ENCODE results near the gene ZDHHC11. TPM values are rescaled to one million over a fixed set of nuclear protein-coding genes. Genes with fewer than 3 reads are reported as not detected.
"Not testable (repeated sequence)": the region's sequence is repeated elsewhere in the genome, so short reads cannot be mapped to it uniquely, and the experiment has no call there.

Gene ZDHHC11
- total RNA-seq, 1 donor from 2014 or later: 5.7 TPM

DNA sequence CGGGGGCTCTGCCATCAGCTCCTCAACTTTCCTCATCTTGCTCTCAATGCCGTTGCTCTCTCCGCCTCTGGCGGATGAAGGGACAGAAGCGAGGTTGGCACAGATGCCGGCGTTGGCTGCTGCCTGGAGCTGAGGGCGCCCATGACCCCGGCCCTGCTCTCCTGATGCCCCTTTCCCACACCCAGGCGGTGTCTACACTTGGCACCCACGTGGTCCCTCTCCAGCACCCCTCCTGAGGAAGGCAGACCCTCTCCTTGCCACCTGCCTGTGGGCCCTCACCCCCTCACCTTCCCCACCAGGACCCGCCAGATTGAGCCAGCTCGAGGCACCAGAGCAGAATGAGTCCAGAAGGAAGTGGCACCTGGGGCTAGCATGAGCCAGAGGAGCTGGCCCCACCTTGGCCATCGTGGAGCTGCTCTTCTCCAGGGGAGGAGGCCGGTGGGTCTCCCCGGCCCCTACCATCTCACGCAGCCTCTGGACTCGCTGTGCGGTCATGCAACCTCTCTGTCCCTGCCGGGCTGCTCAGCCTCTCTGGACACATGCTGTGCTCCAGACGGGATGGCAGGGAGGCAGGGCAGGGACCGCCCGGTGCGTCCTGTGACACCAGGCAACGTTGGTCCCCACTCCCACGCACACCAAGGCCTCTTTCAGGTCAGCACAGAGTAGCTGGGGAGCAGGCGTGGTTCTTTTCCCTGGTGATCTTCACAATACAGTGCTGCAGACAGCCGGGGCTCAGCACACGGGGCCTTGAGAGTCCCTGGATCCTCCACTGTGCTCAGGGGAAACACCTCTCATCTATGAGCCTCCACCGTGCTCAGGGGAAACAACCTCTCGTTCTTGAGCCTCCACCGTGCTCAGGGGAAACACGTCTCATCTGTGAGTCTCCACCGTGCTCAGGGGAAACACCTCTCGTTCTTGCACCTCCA is 4.8 kb downstream of the ZDHHC11 start:
- not testable (repeated sequence) for FAIRE-seq; DNase-seq (ENCODE audit: low spot score in 2 of 2)

DNA sequence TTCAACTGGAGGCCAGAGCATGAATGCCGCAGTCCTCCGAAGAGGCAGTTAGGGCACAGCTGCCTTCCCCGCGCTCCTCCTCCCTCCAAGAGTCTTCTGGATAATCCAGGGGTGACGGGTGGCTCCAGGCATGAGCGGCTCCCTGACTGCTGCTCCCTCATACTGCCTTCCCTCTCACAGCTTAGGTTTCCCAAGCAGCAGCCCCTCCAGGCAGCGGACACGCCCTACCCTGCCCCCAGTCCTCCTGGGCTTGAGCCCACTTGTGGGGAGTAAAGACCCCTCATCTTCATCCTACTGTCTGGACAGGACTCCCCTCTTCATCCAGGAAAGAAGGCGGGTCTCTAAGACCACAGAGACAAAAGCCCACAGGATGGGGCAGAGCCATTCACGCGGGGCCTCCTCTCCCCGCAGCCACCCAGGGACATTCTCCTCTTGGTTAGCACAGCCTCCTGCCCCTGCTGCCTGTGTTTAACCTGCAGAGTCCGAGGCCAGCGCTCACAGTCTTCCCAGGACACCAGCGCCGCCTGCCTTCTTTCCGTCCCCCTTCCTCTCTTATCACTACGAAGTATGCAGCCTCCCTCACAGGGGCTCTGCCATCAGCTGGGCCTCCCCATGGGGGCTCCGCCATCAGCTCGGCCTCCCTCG is 5.6 kb downstream of the ZDHHC11 start:
- FAIRE-seq; DNase-seq (ENCODE audit: low spot score in 2 of 2): not testable (repeated sequence)

DNA sequence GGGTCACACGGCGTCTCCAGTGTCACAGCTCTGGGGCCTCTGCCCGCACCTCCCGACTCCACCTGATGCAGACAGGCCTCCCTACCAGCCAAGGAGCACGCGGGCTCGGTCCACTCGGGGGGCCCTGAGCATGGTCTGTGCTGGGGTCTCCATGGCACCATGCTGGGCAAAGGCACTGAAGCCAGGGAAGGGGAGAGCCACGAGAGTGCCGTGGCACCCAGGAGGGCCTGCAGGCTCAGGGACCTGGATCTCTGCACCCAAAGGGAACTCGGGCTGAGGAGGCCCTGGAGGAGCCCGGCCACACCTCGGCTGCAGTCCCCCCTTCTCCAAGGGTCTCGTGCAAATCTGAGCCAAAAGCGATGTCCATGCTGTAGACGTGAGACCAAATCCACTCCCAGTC is 6.4 kb downstream of the ZDHHC11 start:
- FAIRE-seq; DNase-seq (ENCODE audit: low spot score in 2 of 2): not testable (repeated sequence)

DNA sequence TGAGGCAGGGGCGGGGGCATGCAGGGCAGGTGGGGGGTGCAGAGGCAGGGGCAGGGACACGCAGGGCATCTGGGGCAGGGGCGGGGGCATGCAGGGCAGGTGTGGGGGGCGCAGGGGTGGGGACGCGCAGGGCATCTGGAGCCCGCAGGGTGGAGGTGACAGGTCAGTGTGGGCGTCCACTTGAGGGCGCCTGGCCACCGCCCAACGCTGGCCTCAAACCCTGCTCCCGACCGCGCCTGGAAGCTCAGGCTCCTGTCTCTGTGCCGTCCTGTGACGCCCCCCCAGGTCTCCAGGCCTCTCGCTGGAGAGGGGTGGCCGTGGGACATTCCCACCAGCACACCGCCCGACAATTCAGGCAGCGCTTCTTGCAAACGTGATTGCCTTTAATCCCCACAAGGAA is 6.9 kb downstream of the ZDHHC11 start:
- DNase-seq (ENCODE audit: low spot score in 2 of 2); FAIRE-seq: not testable (repeated sequence)

DNA sequence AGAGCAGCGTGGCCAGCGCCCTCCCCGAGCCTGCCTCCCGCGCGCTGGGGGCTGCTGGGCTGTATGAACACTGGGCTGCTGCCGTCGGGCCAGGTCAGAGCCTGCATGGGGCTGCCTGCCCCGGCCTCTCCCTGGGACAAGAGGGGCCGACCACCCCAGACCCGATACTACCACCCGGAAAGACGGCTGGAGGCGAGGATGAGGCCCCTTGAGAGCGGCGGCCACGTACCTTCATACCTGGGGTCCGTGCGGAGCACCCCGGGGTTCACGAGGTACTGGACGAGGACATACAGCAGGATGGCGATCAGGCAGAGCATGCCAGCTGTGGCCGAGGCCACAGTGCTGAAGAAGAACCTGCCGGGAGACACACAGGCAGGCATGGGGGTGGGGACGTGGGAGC is 7.4 kb downstream of the ZDHHC11 start:
- FAIRE-seq; DNase-seq (ENCODE audit: low spot score in 2 of 2): not testable (repeated sequence)

DNA sequence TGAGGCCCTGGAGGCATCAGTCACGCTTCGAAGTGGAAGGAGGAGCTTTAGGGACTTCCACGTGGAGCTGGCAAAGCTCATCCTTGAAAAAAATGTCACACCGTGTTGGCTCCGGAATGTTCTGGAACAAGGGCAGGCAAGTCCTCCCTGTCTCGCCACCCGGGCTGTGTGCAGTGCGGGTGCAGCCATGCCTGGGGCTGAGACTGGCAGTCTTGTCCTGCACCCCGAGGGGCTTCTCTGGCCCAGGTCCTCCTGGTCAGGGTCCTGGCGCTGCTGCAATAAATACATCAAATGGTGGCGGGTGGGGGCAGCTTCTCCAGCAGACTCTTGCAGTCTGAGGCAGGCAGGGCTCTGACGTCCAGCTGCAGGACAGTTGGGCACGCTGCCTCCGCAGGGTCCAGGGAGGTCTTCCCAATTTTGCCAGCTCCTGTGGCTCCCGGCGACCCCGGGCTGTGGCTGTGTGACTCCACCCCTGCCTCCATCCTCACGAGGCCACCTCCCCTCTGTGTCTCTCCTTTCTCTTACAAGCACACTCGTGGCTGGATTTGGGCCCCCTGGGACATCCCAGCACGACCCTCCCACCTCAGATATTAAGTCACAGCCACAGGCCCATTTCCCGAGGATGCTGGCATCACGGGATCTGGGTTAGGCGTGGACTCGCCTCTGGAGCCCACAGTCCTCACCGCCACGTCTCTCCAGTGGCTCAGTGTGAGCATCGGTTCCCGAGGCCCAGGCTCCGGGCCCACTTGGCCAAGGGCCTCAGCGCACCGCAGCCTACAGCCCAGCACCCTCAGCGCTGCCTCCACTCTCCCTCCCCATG is 8.2 kb downstream of the ZDHHC11 start:
- not testable (repeated sequence) for DNase-seq (ENCODE audit: low spot score in 2 of 2); FAIRE-seq

DNA sequence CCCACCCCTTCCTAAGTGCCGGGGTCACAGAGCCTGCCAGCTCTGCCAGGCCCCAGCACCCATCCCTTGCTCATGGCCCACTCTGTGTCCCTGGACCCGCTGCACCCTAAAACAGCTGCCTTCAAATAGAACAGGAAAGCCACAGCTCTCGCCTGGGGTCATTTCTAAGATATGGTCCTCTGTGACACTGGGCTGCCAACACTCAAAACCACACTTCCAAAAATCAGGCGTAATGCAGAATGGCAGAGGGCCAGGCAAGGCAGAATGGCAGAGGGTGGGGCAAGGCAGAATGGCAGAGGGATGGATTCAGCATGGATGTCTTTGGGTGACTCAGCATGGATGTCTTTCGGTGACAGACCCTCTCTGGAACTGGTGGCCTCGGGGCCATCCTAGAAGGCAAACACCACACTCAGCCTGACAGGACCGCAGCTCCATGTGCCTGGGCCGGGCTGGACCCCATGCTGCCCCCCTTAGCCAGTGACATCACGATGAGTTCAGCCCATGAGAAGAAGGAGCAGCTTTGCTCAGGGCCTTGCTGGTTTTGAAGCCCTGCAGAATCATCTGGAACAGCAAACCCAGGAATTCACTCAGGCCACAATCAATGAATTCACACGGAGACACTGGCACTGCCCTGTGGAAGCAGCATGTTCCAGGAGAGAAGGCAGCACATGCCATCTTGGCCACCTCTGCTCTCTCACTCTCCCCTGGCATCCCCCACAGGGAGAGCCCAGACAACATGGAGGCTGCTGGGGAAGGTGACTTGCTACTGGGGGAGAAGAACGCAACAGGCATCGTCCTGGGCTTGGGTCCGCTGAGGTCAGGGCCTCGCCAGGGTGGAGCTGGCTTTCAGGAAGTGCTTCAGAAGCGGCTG is 9.0 kb downstream of the ZDHHC11 start:
- not testable (repeated sequence) for FAIRE-seq

DNA sequence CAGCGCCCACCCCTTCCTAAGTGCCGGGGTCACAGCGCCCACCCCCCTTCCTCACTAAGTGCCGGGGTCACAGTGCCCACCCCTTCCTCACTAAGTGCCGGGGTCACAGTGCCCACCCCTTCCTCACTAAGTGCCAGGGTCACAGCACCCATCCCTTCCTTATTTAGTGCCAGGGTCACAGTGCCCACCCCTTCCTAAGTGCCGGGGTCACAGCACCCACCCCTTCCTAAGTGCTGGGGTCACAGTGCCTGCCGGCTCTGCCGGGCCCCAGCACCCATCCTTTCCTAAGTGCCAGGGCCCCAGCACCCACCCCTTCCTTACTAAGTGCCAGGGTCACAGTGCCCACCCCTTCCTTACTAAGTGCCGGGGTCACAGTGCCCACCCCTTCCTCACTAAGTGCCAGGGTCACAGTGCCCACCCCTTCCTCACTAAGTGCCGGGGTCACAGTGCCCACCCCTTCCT is 9.8 kb downstream of the ZDHHC11 start:
- FAIRE-seq; DNase-seq (ENCODE audit: low spot score in 2 of 2): not testable (repeated sequence)

More for the DNA sequence above, 9.0 kb downstream of the ZDHHC11 start:
- DNase-seq (ENCODE audit: low spot score in 2 of 2): not testable (repeated sequence)

DNA sequence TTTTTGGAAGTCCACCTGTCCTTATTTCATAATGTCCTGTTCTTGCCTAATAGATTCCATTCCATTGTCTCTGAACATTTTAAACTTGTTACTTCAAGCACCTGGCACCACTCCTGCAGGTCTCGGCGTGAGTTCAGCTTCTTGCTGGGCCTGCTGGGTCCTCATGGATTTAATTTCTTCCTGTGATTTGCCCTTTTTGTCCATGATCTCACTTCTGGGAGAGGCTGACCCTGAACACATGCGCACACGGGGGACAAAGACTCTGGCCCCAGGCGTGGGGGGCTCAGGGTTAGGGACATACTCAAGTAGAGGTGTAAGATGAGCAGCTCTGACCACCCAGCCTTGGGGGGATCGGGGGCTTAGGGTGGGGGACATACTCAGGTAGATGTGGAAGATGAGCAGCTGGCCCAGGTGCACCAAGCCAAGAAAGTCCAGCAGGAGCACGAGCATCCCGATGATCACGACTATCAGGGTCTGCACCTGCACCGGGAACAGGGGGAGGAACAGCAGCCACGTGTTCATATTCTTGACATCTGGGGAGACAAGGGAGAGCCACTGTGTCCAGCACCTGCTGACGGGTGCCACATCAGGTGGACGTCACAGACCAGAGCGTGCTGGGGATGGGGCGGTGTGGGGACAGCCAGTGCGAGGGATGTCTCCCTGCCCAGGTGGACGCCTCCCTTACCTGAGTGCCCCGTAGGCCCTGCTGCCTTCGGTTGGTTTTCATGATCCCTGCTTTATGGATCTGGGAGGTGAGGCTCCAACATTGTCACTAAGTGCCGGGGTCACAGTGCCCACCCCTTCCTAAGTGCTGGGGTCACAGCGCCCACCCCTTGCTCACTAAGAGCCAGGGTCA is 10.4 kb downstream of the ZDHHC11 start:
- not testable (repeated sequence) for DNase-seq (ENCODE audit: low spot score in 2 of 2); FAIRE-seq

DNA sequence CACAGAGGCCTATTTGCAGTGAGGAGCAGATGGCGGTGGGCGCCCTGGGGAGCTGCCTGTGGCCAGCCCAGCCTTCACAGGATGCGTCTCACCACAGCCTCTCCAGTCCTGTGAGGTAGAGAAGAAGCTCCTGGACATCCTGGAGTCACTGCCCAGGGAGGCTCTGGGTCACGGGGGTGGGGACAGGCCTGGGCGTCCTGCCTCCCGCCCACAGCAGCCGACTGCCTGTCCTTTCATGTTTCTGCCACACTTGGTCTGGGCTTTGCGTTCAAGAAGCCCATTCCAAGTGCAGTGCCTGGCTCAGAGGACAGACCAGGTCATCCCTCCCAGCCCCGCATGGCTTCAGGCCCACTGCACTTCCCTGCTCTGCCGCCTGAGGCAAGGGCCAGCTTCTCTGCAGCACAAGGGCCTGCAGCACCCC is 12.3 kb downstream of the ZDHHC11 start:
- DNase-seq (ENCODE audit: low spot score in 2 of 2); FAIRE-seq: not testable (repeated sequence)

DNA sequence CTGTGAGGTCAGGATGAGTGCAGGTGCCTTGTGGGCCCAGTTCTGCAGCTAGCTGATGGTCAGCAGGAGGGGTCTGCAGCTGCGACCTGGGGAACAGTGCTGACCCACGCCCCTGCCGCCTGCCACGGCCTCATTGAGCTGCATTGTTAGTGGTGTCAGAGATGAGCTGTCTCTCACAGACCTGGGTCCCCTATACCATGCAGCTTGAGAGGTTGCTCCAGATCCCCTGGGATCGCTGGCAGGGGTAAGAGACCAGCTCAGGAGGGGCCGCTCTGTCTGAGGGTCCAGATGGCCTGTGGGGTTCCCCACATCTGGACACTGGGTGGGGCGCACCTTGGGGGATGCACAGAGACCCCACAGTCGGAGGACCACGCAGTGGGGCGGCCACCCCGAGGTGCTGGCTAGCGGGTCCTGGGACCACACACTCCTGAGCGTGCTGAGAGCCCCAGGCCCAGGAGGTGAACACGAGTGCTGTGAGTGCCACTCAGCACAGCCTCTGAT is 13.1 kb downstream of the ZDHHC11 start:
- not testable (repeated sequence) for FAIRE-seq; DNase-seq (ENCODE audit: low spot score in 2 of 2)

DNA sequence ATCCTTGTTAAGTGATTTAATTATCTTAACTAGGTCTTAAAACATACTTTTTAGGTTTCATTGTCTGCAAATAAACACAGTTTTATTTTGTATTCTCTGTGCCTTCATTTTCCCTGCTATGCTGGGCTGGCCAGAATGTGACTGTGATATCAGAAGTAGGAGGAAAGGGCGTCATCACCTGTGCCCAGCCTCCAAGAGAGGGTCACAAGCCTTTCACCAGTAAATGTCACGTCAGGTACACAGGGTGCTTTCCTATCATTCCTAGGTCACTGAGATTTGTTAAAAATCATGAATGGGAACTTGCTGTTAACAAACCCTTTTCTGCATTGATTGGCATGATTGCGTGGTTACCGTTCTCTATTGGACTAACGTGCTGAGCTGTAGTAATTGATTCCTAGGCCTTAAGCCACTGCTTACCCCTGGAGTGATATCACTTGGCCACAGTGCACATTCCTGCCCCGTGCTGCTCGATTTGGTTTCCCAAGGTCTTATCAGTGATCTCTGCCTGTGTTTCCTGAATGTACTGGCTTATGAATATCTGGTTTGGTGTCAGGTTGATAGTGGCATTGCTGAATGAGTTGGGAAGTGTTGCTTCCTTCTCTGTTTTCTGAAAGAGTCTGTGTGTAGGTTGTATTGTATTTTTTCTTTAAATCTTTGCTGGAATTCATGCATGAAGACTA is 14.7 kb downstream of the ZDHHC11 start:
- FAIRE-seq; DNase-seq (ENCODE audit: low spot score in 2 of 2): not testable (repeated sequence)

DNA sequence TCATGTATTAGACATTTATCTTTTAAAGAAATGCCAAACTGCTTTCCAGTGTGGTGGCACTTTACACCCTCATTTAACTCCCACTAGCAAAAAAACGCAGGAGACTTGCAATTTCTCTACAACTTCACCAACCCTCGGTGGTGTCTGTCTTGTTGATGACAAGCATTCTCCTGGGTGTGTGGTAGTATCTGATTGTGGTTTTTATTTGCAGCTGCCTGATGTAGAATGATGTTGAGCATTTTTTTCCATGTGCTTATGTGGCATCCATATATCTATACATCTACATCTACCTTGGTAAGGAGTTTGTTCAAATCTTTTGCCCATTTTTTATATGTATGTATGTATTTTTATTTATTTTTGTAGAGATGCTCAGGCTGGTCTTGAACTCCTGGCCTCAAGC is 16.8 kb downstream of the ZDHHC11 start:
- FAIRE-seq: not testable (repeated sequence)

DNA sequence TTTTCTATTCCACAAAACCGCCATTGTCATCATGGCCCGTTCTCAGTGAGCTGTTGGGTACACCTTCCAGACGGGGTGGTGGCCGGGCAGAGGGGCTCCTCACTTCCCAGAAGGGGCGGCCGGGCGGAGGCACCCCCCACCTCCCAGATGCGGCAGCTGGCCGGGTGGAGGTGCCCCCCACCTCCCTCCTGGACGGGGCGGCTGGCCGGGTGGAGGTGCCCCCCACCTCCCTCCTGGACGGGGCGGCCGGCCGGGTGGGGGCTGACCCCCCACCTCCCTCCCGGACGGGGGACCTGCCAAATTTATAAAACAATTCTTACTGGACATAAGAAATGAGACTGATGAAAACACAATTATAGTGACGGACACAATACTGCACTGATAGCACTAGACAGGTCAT is 22.6 kb downstream of the ZDHHC11 start:
- not testable (repeated sequence) for FAIRE-seq; DNase-seq (ENCODE audit: low spot score in 2 of 2)

More for the DNA sequence above, 16.8 kb downstream of the ZDHHC11 start:
- not testable (repeated sequence) for DNase-seq (ENCODE audit: low spot score in 2 of 2)

DNA sequence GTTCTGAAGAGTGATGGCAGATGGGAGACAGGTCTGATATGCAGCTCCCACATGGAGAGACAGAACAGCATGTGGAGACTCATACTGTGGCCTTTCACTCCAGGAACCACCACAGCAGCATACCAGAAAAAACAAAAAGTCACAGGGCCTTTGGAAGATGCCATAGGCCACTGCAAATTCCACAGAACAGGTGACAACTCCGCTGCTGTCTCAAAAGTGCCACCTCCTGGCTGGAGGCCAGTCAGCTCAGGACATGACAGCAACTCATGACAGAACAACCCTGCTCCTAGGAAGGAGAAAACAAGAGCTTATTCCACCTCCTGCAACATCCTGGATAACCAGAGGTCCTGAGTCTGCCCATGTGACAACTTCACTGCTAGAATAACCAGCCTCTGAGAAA is 25.2 kb downstream of the ZDHHC11 start:
- DNase-seq (ENCODE audit: low spot score in 2 of 2); FAIRE-seq: not testable (repeated sequence)

DNA sequence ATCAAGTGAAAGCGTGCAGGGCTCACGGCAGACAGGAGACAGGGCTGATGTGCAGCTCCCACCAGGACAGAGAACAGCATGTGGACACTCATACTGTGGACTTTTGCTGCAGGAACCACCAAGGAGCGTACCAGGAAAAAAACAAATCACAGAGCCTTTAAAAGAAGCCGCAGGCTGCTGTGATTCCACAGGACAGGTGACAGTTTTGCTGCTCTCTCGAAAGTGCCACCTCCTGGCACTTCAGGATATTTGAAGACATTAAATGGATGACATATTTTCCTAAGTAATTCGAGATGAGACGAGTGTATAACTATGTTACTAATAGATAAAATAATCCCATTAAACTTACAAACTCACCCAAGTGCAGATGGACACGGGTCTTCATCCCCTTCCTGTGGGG is 29.3 kb downstream of the ZDHHC11 start:
- no peak for FAIRE-seq

DNA sequence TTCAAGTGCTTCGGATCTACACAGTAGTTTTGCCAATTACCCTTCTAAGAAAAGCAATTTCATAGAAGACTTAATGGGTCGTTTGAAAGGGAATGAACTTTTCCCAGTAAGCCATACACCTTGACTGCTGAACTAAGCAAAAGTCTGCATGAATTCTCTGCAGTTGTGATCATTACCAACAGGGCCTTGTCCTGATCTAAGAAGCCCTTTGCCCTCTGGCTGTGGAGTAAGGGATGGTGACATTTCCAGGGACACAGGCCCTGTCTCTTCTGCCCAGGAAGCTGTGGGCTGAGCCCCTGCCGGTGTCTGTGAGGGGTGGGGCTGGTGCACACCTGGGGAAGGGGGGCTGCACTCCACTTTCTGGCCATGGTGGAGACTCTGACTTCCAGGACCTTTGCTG is 30.5 kb downstream of the ZDHHC11 start:
- FAIRE-seq (no peak), DNase-seq (ENCODE audit: low spot score in 2 of 2) (no peak)

More for the DNA sequence above, 29.3 kb downstream of the ZDHHC11 start:
- DNase-seq (ENCODE audit: low spot score in 2 of 2): no peak

All from frontal cortex (tissue), 4 donors.